ENCODE measurements around the gene CADPS2. TPM values are rescaled to one million over a fixed set of nuclear protein-coding genes. Genes with fewer than 3 reads are reported as not detected.
A peak's percentile ranks its signal among the peaks of the same experiment; 100 is the strongest.

The CADPS2 gene
- total RNA-seq, 1 donor from 2014 or later, result 27.8 TPM

- Mint-ChIP-seq H3K9me3 (ENCODE audit: unreplicated experiment) (no peaks in the 10 kb centered on the region), H3K4me3 (ENCODE audit: unreplicated experiment) (no peak overlapping the region), H3K27ac (ENCODE audit: unreplicated experiment) (no peak overlapping the region), H3K27me3 (ENCODE audit: unreplicated experiment) (peaks cover 1% of the 10 kb centered on the region), H3K4me1 (ENCODE audit: unreplicated experiment) (peaks cover 8% of the 10 kb centered on the region), H3K36me3 (ENCODE audit: low read depth, unreplicated experiment) (no peaks in the 10 kb centered on the region)
- TF ChIP-seq CTCF (IDR thresholded peaks at IDR 0.05; ENCODE audit: unreplicated experiment), result no peak
- DNase-seq (ENCODE audit: low spot score), result no peak
Measured at GRCh38 chr7:122588621-122589020, 297.6 kb downstream of the CADPS2 start.

- Mint-ChIP-seq H3K36me3 (ENCODE audit: low read depth, unreplicated experiment) (no peaks in the 10 kb centered on the region), H3K27me3 (ENCODE audit: unreplicated experiment) (no peaks in the 10 kb centered on the region), H3K4me3 (ENCODE audit: unreplicated experiment) (no peak overlapping the region), H3K27ac (ENCODE audit: unreplicated experiment) (peak overlapping the region; percentile 64), H3K4me1 (ENCODE audit: unreplicated experiment) (peaks cover 8% of the 10 kb centered on the region), H3K9me3 (ENCODE audit: unreplicated experiment) (no peaks in the 10 kb centered on the region)
- TF ChIP-seq CTCF (IDR thresholded peaks at IDR 0.05; ENCODE audit: unreplicated experiment), result no peak
- DNase-seq (ENCODE audit: low spot score), result no peak
Measured at GRCh38 chr7:122584676-122585251, 301.5 kb downstream of the CADPS2 start.

GRCh38 chr7:122578350-122578749 lies 307.9 kb downstream of the CADPS2 start:
- Mint-ChIP-seq H3K27ac (ENCODE audit: unreplicated experiment) (no peak overlapping the region), H3K9me3 (ENCODE audit: unreplicated experiment) (no peaks in the 10 kb centered on the region), H3K4me3 (ENCODE audit: unreplicated experiment) (no peak overlapping the region), H3K27me3 (ENCODE audit: unreplicated experiment) (no peaks in the 10 kb centered on the region), H3K4me1 (ENCODE audit: unreplicated experiment) (no peaks in the 10 kb centered on the region), H3K36me3 (ENCODE audit: low read depth, unreplicated experiment) (peaks cover 4% of the 10 kb centered on the region)
- no peak for TF ChIP-seq CTCF (IDR thresholded peaks at IDR 0.05; ENCODE audit: unreplicated experiment)
- DNase-seq (ENCODE audit: low spot score), result no peak

- no peak overlapping the region for H3K27ac Mint-ChIP-seq (ENCODE audit: unreplicated experiment)
- no peak for DNase-seq (ENCODE audit: low spot score)
- H3K9me3 Mint-ChIP-seq (ENCODE audit: unreplicated experiment), result no peaks in the 10 kb centered on the region
- no peaks in the 10 kb centered on the region for H3K27me3 Mint-ChIP-seq (ENCODE audit: unreplicated experiment)
- H3K4me3 Mint-ChIP-seq (ENCODE audit: unreplicated experiment), result no peak overlapping the region
- H3K4me1 Mint-ChIP-seq (ENCODE audit: unreplicated experiment), result no peaks in the 10 kb centered on the region
- TF ChIP-seq CTCF (IDR thresholded peaks at IDR 0.05; ENCODE audit: unreplicated experiment), result no peak
- peaks cover 4% of the 10 kb centered on the region for H3K36me3 Mint-ChIP-seq (ENCODE audit: low read depth, unreplicated experiment)
Measured at GRCh38 chr7:122577449-122578003, 308.7 kb downstream of the CADPS2 start.

- peaks cover 4% of the 10 kb centered on the region for H3K36me3 Mint-ChIP-seq (ENCODE audit: low read depth, unreplicated experiment)
Measured at GRCh38 chr7:122572706-122573105, 313.6 kb downstream of the CADPS2 start.

More at GRCh38 chr7:122572706-122573105, 313.6 kb downstream of the CADPS2 start:
- H3K27ac Mint-ChIP-seq (ENCODE audit: unreplicated experiment), result no peak overlapping the region
- no peak overlapping the region for H3K4me3 Mint-ChIP-seq (ENCODE audit: unreplicated experiment)
- no peak for TF ChIP-seq CTCF (IDR thresholded peaks at IDR 0.05; ENCODE audit: unreplicated experiment)
- DNase-seq (ENCODE audit: low spot score), result no peak
- H3K4me1 Mint-ChIP-seq (ENCODE audit: unreplicated experiment), result no peaks in the 10 kb centered on the region
- no peaks in the 10 kb centered on the region for H3K9me3 Mint-ChIP-seq (ENCODE audit: unreplicated experiment)
- H3K27me3 Mint-ChIP-seq (ENCODE audit: unreplicated experiment), result no peaks in the 10 kb centered on the region
